Activated CD4-positive, alpha-beta T cell treated with anti-CD3 and anti-CD28 coated beads, Interleukin-2, amount 10 ng/mL, durations not matched to agents 7 days and 5 days (primary cell): ENCODE measurements around the gene MOV10. TPM values are rescaled to one million over a fixed set of nuclear protein-coding genes. Genes with fewer than 3 reads are reported as not detected.
"Not testable (repeated sequence)": the region's sequence is repeated elsewhere in the genome, so short reads cannot be mapped to it uniquely, and the experiment has no call there.

Experiments
- CTCF ChIA-PET: fragments of 350-600 bp; sonication (Branson Sonifier 250); formaldehyde crosslinking; loops from one replicate; lab custom pipeline; 2021; ENCODE audit warnings: antibody characterized with exemption; lab: Charles Lee
- POLR2A ChIA-PET: fragments of 350-600 bp; sonication (Branson Sonifier 250); formaldehyde crosslinking; loops from one replicate; lab custom pipeline; 2021; ENCODE audit warnings: antibody characterized with exemption; lab: Charles Lee
- DNase-seq: peaks from one replicate; pipeline ENCODE4 v3.0.0-alpha.2; 2020
- H3K27ac Mint-ChIP-seq: one replicate; pipeline ENCODE4 v1.8.0; 2021; ENCODE audit warnings: mild to moderate bottlenecking, moderate library complexity, mixed read lengths
- H3K27me3 Mint-ChIP-seq: one replicate; pipeline ENCODE4 v1.8.0; 2021; ENCODE audit warnings: mixed read lengths
- H3K36me3 Mint-ChIP-seq: one replicate; pipeline ENCODE4 v1.8.0; 2021; ENCODE audit warnings: low read depth, mixed read lengths
- H3K4me1 Mint-ChIP-seq: one replicate; pipeline ENCODE4 v1.8.0; 2021; ENCODE audit warnings: mixed read lengths
- H3K4me3 Mint-ChIP-seq: one replicate; pipeline ENCODE4 v1.8.0; 2021; ENCODE audit warnings: mild to moderate bottlenecking, moderate library complexity, mixed read lengths
- H3K9me3 Mint-ChIP-seq: one replicate; pipeline ENCODE4 v1.8.0; 2021; ENCODE audit warnings: mixed read lengths
- total RNA-seq, 2 experiments: library from RNA; stranded (reverse); gene quantifications; one replicate each; pipeline ENCODE4 v1.2.3, GENCODE V29; 2021

Gene MOV10
- total RNA-seq, 2 experiments from 2014 or later, result 118 to 126 TPM

DNA sequence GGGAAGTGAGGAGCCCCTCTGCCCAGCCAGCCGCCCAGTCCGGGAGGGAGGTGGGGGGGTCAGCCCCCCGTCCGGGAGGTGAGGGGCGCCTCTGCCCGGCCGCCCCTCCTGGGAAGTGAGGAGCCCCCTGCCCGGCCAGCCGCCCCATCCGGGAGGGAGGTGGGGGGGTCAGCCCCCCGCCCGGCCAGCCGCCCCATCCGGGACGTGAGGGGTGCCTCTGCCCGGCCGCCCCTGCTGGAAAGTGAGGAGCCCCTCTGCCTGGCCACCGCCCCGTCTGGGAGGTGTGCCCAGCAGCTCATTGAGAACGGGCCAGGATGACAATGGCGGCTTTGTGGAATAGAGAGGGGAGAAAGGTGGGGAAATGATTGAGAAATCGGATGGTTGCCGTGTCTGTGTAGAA, 34.0 kb upstream of the MOV10 start:
- Mint-ChIP-seq H3K36me3 (peaks cover 20% of the 10 kb centered on the region), H3K4me1 (peaks cover 30% of the 10 kb centered on the region)
- H3K9me3 Mint-ChIP-seq, DNase-seq, POLR2A ChIA-PET, H3K27me3 Mint-ChIP-seq, H3K27ac Mint-ChIP-seq, H3K4me3 Mint-ChIP-seq: not testable (repeated sequence)
- CTCF ChIA-PET, result interaction anchor here (0.9 kb wide), 1 partner anchor 34 kb away, joined by 3 read pairs; the partner anchor contains the start of gene MOV10

DNA sequence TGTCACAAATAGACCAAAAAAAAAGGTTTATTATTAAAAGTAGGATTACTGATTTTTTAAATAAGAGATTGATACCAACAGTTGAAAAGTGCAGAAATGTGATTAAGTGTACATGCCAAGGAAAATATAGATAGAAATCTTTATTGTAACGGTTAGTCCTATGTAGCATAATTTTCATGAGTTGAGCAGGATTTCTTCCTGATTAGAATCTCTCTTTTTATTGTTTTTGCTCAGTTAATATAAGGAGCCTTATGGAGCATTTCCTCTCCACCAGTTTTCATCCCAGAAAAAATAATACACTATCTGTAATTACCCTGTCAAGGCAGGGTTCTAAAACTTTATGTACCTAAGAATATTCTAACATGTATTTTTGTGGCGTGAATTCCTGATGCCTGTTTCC, 31.4 kb upstream of the MOV10 start:
- DNase-seq, result no peak
- peaks cover 31% of the 10 kb centered on the region for H3K36me3 Mint-ChIP-seq
- no peak overlapping the region for H3K4me3 Mint-ChIP-seq
- H3K4me1 Mint-ChIP-seq, result peaks cover 27% of the 10 kb centered on the region
- ChIA-PET POLR2A (no interaction called here), CTCF (interaction anchor here (1.4 kb wide), 1 partner anchor 21 kb away, joined by 8 read pairs; no protein-coding TSS in a partner anchor)
- H3K9me3 Mint-ChIP-seq, result peaks cover 3% of the 10 kb centered on the region
- H3K27ac Mint-ChIP-seq, result no peak overlapping the region
- no peaks in the 10 kb centered on the region for H3K27me3 Mint-ChIP-seq

DNA sequence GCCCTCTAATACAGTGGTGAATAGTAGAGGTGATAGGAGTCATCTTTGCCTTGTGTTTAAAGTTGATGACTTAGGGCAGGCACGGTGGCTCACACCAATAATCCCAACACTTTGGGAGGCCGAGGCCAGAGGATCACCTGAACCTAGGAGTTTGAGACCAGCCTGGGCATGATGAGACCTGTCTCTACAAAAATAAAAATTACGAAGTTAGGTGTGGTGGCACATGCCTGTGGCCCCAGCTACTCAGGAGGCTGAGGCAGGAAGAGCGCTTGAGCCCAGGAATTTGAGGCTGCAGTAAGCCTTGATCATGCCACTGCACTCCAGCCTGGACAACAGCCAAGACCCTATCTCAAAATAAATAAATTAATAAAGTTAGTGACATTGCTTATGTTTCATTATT, 28.2 kb upstream of the MOV10 start:
- no peak for DNase-seq
- CTCF ChIA-PET, result no interaction called here
- POLR2A ChIA-PET, result no interaction called here
- H3K36me3 Mint-ChIP-seq, result peaks cover 59% of the 10 kb centered on the region
- no peak overlapping the region for H3K4me3 Mint-ChIP-seq
- no peaks in the 10 kb centered on the region for H3K27me3 Mint-ChIP-seq
- peaks cover 27% of the 10 kb centered on the region for H3K4me1 Mint-ChIP-seq
- no peak overlapping the region for H3K27ac Mint-ChIP-seq
- peaks cover 3% of the 10 kb centered on the region for H3K9me3 Mint-ChIP-seq

DNA sequence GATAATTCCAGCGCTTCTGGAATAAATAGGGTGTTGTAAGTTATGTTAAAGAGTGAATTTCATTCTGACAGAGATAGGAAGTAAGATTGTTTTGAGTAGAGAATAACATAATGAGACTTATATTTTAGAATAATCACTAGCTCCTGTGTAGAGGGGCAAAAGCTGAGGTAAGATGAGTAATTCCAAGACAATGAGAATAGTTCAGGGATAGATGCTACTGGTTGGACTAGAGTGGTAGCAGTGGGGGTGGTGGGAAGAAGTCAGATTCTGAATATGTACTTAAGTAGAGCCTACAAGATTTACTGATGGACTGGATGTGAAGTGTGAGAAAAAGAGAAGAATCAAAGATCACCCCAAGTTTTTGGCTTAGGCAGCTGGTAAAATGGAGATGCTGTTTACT, 23.3 kb upstream of the MOV10 start:
- H3K4me1 Mint-ChIP-seq, result peaks cover 13% of the 10 kb centered on the region
- no peak overlapping the region for H3K27ac Mint-ChIP-seq
- no peak overlapping the region for H3K4me3 Mint-ChIP-seq
- POLR2A ChIA-PET, result no interaction called here
- no peaks in the 10 kb centered on the region for H3K9me3 Mint-ChIP-seq
- CTCF ChIA-PET, result interaction anchor here (0.6 to 4.8 kb wide), 3 partner anchors 10 to 1928 kb away, joined by 4 to 30 read pairs (median 5); no protein-coding TSS in a partner anchor
- no peak for DNase-seq
- peaks cover 54% of the 10 kb centered on the region for H3K36me3 Mint-ChIP-seq
- no peaks in the 10 kb centered on the region for H3K27me3 Mint-ChIP-seq

DNA sequence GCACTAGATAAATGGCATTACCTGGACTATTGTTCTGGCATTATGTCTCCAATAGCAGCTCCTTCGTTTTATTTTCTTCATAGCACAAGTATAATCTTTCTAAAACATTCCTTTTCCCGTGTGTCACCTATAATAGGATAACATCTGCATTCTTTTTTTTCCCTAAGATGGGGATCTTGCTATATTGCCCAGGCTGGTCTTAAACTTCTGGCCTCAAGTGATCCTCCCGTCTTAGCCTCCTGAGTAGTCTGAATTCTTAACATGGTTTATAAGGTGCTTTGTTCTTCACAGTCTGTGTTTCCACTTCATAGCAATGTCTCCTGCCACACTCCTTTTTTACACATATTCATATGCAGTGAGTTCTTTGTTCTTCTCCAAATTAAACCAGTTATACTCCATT, 8.6 kb upstream of the MOV10 start:
- Mint-ChIP-seq H3K27me3 (no peaks in the 10 kb centered on the region), H3K36me3 (peaks cover 77% of the 10 kb centered on the region), H3K4me3 (no peak overlapping the region), H3K27ac (no peak overlapping the region), H3K4me1 (peaks cover 34% of the 10 kb centered on the region), H3K9me3 (no peaks in the 10 kb centered on the region)
- POLR2A ChIA-PET, result interaction anchor here (0.9 kb wide), 1 partner anchor 9 kb away, joined by 3 read pairs; the partner anchor contains the start of gene MOV10
- CTCF ChIA-PET, result interaction anchor here (1.3 kb wide), 1 partner anchor 13 kb away, joined by 3 read pairs; no protein-coding TSS in a partner anchor
- DNase-seq, result no peak

DNA sequence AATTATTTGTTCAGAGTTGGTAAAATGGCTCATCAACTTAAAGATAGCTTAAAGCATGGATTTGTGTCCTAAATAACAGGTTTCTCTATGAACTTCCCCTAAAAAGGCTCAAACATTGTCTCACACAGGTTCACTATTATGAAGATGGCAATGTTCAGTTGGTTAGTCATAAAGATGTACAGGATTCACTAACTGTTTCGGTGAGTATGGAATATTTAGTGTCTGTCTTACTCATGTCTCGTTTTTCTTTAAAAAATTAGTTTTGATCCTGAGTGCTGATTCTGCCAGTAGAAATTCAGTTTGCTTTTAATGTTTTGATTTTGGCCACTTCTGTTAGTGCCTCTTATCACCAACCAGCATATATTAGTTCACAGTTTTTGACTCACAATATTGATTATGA, 7.5 kb upstream of the MOV10 start:
- peaks cover 34% of the 10 kb centered on the region for H3K4me1 Mint-ChIP-seq
- no peaks in the 10 kb centered on the region for H3K27me3 Mint-ChIP-seq
- H3K4me3 Mint-ChIP-seq, result no peak overlapping the region
- ChIA-PET POLR2A (no interaction called here), CTCF (interaction anchor here (0.6 kb wide), 1 partner anchor 16 kb away, joined by 3 read pairs; no protein-coding TSS in a partner anchor)
- H3K9me3 Mint-ChIP-seq, result no peaks in the 10 kb centered on the region
- DNase-seq, result no peak
- H3K36me3 Mint-ChIP-seq, result peaks cover 75% of the 10 kb centered on the region
- no peak overlapping the region for H3K27ac Mint-ChIP-seq

DNA sequence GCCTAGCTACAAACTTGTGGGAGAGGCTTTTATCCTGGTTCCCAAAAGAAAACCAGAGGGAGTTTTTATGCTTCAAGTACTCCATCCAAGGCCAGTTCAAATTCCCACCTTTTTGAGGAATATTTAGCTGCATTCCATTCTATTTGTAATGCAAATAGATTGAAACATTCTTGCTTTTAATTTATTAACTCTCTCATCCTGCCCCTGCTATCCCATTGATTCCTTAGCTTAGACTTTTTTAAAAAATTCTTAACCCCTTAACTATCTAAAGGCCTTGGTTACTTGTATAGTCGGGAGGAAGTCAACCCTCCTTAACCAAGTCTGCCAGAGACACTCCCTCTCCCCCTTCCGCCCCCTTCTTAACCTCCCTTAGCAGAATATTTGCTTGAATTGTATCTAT, 2.5 kb upstream of the MOV10 start:
- peaks cover 64% of the 10 kb centered on the region for H3K36me3 Mint-ChIP-seq
- H3K9me3 Mint-ChIP-seq, result no peaks in the 10 kb centered on the region
- no peak overlapping the region for H3K4me3 Mint-ChIP-seq
- ChIA-PET CTCF (interaction anchor here (0.8 to 1.8 kb wide), 5 partner anchors 10 to 179 kb away, joined by 3 to 6 read pairs (median 3); no protein-coding TSS in a partner anchor), POLR2A (no interaction called here)
- H3K4me1 Mint-ChIP-seq, result peaks cover 55% of the 10 kb centered on the region
- DNase-seq, result no peak
- no peak overlapping the region for H3K27ac Mint-ChIP-seq
- H3K27me3 Mint-ChIP-seq, result no peaks in the 10 kb centered on the region

DNA sequence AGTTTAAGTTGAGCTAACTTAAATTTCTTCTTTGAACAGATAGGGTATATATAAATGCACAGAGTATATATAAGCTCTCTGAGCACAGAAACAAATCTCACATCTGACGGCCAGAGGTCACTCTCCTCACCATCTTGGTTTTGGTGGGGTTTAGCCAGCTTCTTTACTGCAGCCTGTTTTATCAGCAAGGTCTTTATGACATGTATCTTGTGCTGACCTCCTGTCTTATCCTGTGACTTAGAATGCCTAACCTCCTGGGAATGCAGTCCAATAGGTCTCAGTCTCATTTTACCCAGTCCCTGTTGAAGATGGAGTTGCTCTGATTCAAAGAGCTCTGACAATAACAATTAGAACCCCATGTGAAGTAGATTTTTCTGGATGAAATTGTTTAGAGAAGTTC, 1.6 kb upstream of the MOV10 start:
- ChIA-PET POLR2A (no interaction called here), CTCF (interaction anchor here (0.9 to 2.2 kb wide), 7 partner anchors 9 to 282 kb away, joined by 3 to 10 read pairs (median 5); no protein-coding TSS in a partner anchor)
- Mint-ChIP-seq H3K9me3 (no peaks in the 10 kb centered on the region), H3K4me3 (peak overlapping the region; percentile 4), H3K27ac (no peak overlapping the region), H3K4me1 (peaks cover 53% of the 10 kb centered on the region), H3K27me3 (no peaks in the 10 kb centered on the region), H3K36me3 (peaks cover 57% of the 10 kb centered on the region)
- no peak for DNase-seq

DNA sequence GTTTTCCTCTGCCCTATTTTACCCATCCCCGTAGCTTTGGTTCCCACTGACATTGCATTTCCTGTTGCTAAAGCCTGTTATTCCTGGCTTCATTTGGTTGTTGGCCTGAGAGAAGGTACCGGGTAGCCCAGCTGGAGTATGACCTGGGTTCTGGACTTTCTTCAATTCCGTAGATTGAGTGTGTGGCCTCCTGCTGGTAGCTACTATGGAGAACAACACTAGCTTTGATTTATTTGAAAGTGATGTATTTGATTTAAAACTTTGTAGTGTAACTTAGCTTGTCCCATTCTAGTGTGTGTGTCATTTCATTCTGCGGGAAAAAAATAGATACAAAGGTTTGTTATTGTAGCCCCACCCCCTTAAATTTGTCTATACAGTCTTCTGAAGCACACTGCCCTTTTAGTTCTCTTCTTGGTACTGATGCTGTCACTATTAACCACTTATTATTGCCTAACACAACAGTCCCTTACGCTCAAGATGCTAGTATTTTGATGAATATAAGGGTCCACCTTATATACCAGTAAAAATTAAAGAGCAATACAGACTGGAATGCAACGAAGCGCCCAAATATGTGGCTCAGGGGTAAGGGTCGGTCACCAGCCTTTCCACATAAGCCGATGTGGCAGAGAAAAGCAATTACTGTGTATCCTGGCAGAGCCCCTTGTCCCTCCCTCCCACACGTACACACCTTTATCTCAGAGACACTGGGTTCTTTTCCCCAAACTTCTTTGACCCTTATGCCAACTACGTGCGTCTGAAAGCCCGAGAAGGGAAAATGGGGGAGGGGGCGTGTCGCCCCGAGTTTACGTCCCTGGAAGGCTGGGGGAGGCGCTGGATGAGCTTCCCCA, 643 bp upstream of the MOV10 start:
- peak overlapping the region; percentile 91 for H3K4me3 Mint-ChIP-seq
- POLR2A ChIA-PET, result interaction anchor here (0.7 to 1.0 kb wide), 3 partner anchors 8 to 43 kb away, joined by 3 read pairs; no protein-coding TSS in a partner anchor
- H3K27me3 Mint-ChIP-seq, result no peaks in the 10 kb centered on the region
- CTCF ChIA-PET, result interaction anchor here (0.8 to 2.3 kb wide), 15 partner anchors 8 to 399 kb away, joined by 3 to 11 read pairs (median 4); partner anchors contain the start of genes LRIG2 and PPM1J
- H3K4me1 Mint-ChIP-seq, result peaks cover 51% of the 10 kb centered on the region
- DNase-seq, result peak; percentile 19
- peak overlapping the region; percentile 97 for H3K27ac Mint-ChIP-seq
- peaks cover 53% of the 10 kb centered on the region for H3K36me3 Mint-ChIP-seq
- no peaks in the 10 kb centered on the region for H3K9me3 Mint-ChIP-seq

DNA sequence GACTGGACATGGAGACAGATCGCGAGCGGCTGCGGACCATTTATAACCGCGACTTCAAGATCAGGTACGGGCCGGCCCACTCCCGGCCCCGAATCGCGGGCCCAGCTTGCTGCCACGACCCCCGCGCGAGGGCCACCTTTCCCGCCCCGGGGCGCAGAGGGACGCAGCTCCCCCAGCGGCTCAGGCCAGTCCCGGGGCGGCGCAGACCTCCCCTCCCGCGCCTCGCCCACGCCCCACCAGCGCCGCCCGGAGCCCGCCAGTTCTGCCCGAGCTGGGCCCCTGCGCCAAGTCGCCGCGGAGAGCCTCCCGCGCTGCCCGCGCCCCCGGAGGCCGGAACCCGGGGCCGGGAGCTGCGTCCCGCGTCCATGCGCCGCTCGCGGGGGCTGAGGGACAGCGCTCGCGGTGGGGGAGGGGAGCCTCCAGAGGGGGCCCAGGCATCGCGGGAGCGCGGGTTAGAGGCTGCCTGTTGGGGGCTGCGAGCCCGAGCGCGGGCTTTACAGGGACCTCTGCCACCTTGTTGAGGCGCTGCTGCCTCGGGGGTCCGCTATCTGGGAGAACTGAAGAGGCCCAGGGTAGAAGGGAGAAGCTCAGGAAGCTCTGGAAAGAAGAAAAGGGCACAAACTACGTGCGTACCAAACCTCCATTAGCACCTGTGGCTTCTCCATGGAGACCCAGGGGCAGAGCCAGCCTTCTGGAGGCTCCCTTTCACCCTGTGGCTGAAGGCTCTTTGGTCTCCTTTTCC, 698 bp downstream of the MOV10 start:
- POLR2A ChIA-PET, result interaction anchor here (0.7 to 1.0 kb wide), 5 partner anchors 10 to 56 kb away, joined by 3 to 5 read pairs (median 3); partner anchors contain the start of gene ST7L
- peak overlapping the region; percentile 91 for H3K4me3 Mint-ChIP-seq
- CTCF ChIA-PET, result interaction anchor here (0.8 to 2.3 kb wide), 16 partner anchors 10 to 398 kb away, joined by 3 to 11 read pairs (median 4); partner anchors contain the start of genes LRIG2, PPM1J and ST7L
- H3K9me3 Mint-ChIP-seq, result no peaks in the 10 kb centered on the region
- DNase-seq, result peak; percentile 28
- H3K4me1 Mint-ChIP-seq, result peaks cover 49% of the 10 kb centered on the region
- H3K27ac Mint-ChIP-seq, result peak overlapping the region; percentile 97
- no peaks in the 10 kb centered on the region for H3K27me3 Mint-ChIP-seq
- peaks cover 46% of the 10 kb centered on the region for H3K36me3 Mint-ChIP-seq

DNA sequence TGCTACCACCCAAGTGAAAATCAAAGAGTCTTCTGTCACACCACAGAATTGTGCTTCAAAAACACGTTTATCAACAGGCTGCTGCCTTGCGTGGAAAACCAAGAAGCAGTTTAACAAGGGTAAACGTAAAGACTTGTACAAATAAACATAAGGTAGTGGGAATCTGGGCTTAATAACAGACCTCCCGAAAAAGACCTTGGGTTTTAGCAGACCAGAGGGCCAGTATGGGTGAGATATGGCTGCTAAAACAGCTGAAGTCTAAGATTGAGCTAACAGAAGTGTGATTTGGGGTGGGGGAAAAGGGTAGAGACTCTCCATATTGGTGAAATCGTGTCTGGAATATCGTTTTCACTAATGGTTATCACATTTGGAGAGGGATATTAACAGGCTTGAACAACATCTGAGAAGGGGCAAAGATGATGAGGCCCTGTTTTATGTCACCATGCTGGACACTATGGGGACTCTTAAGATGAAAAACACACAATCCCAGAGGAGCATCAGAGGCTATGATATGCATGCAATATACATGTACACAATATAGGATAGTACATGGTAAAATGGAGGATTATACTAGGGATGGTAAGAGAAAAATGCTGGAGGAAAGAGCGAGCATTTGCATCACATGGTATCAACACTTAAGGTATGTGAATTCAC, 1.4 kb downstream of the MOV10 start:
- Mint-ChIP-seq H3K36me3 (peaks cover 42% of the 10 kb centered on the region), H3K27me3 (no peaks in the 10 kb centered on the region), H3K27ac (peak overlapping the region; percentile 84), H3K4me1 (peaks cover 49% of the 10 kb centered on the region), H3K4me3 (peak overlapping the region; percentile 78), H3K9me3 (no peaks in the 10 kb centered on the region)
- ChIA-PET POLR2A (no interaction called here), CTCF (interaction anchor here (1.0 to 1.8 kb wide), 5 partner anchors 14 to 397 kb away, joined by 3 to 8 read pairs (median 5); partner anchors contain the start of genes LRIG2 and ST7L)
- DNase-seq, result no peak

DNA sequence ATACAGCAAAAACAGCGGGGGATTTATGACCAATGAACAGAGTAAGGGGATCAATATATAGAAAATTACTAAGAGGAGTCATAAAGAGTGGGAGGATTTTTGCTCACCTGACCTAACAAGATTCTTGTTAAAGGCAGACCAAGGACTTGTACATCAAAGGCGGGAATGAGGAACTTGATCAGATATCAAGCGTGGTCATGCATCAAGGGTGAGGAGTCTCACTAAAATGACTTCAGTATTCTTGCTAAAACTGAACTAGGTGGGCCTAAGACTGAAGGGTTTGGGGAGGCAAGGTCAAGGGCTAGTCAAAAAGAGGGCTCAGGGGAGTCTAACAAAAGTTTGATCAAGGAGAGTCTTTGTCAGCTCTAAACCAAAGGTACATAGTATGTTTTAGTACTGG, 2.1 kb downstream of the MOV10 start:
- DNase-seq, result no peak
- Mint-ChIP-seq H3K9me3 (no peaks in the 10 kb centered on the region), H3K4me3 (peak overlapping the region; percentile 10), H3K27me3 (no peaks in the 10 kb centered on the region), H3K27ac (no peak overlapping the region), H3K36me3 (peaks cover 38% of the 10 kb centered on the region), H3K4me1 (peaks cover 49% of the 10 kb centered on the region)
- ChIA-PET POLR2A (no interaction called here), CTCF (interaction anchor here (1.0 kb wide), 1 partner anchor 20 kb away, joined by 4 read pairs; no protein-coding TSS in a partner anchor)
